Ishikawa (cell line): Measurements from ENCODE around the gene ABCA2.

Experiments used
- CEBPB ChIP-seq: IDR thresholded peaks from 2 replicates; pipeline ENCODE4 v1.6.1; 2012
- CREB1 ChIP-seq: IDR thresholded peaks from 2 replicates; pipeline ENCODE4 v1.6.1; 2012; ENCODE audit warnings: low read depth
- EGR1 ChIP-seq: IDR thresholded peaks from 2 replicates; pipeline ENCODE4 v1.6.1; 2012
- EP300 ChIP-seq: IDR thresholded peaks from 2 replicates; pipeline ENCODE4 v1.6.1; 2012; ENCODE audit warnings: borderline replicate concordance
- FOXM1 ChIP-seq: IDR thresholded peaks from 2 replicates; pipeline ENCODE4 v1.6.1; 2012; ENCODE audit warnings: low read depth, borderline replicate concordance
- NFIC ChIP-seq: IDR thresholded peaks from 2 replicates; pipeline ENCODE4 v1.6.1; 2012
- RAD21 ChIP-seq: IDR thresholded peaks from 2 replicates; pipeline ENCODE4 v1.6.1; 2012; ENCODE audit warnings: low read depth
- TAF1 ChIP-seq: IDR thresholded peaks from 2 replicates; pipeline ENCODE4 v1.6.1; 2012; ENCODE audit warnings: low read depth, mild to moderate bottlenecking
- TCF12 ChIP-seq: IDR thresholded peaks from 2 replicates; pipeline ENCODE4 v1.6.1; 2012; ENCODE audit warnings: low read depth
- TEAD4 ChIP-seq: IDR thresholded peaks from 2 replicates; pipeline ENCODE4 v1.6.1; 2012
- USF1 ChIP-seq: IDR thresholded peaks from 2 replicates; pipeline ENCODE4 v1.6.1; 2012
- YY1 ChIP-seq: IDR thresholded peaks from 2 replicates; pipeline ENCODE4 v1.6.1; 2012; ENCODE audit warnings: low read depth
- ZBTB7A ChIP-seq: IDR thresholded peaks from 2 replicates; pipeline ENCODE4 v1.6.1; 2012; ENCODE audit warnings: low read depth
- TF ChIP-seq, protein P1 (sequence below): IDR thresholded peaks from 2 replicates; pipeline ENCODE4 v1.6.1; 2012; ENCODE audit warnings: low read depth, mild to moderate bottlenecking
- TF ChIP-seq, protein P2 (sequence below): IDR thresholded peaks from 2 replicates; pipeline ENCODE4 v1.6.1; 2012

The ABCA2 gene

GRCh38 chr9:137068539-137069507, 40.8 kb upstream of the ABCA2 start:
- no peak for TF ChIP-seq EP300
- TF ChIP-seq CREB1 = no peak
- no peak for TF ChIP-seq NFIC

DNA sequence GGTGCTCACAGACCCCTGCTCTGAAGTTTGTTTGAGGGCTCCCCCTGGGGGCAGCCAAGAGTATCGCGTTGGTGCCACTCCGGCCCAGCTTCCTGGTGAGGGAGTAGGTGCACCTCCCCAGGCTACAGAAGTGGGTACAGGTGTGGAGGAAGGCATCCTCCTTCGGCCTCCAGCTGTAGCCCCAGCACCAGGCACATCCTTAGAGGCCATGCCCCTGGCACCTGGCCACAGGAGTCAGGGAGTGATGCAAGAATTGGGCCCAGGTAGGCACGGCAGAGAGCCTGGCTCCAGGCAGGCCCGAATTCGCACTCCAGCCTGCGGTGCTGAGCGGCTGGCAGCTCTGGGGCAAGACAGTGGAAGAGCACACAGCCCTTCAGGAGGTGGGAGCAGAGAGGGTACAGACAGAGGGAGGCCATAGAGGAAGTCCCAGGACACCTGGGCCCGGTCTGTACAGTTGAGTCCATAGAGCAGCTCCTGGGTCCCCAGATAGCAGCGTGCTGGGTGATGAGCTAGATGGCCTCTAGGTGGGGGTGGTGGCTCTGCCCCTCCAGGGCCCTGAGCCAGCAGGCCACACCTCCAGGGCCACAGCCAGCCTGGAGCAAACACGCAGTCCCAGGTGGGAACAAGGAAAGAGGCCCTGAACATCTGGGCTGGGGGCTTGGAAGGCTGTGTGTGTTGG, 40.0 kb upstream of the ABCA2 start:
- peak; percentile 72 for TF ChIP-seq RAD21
- no peak for TF ChIP-seq CEBPB

DNA sequence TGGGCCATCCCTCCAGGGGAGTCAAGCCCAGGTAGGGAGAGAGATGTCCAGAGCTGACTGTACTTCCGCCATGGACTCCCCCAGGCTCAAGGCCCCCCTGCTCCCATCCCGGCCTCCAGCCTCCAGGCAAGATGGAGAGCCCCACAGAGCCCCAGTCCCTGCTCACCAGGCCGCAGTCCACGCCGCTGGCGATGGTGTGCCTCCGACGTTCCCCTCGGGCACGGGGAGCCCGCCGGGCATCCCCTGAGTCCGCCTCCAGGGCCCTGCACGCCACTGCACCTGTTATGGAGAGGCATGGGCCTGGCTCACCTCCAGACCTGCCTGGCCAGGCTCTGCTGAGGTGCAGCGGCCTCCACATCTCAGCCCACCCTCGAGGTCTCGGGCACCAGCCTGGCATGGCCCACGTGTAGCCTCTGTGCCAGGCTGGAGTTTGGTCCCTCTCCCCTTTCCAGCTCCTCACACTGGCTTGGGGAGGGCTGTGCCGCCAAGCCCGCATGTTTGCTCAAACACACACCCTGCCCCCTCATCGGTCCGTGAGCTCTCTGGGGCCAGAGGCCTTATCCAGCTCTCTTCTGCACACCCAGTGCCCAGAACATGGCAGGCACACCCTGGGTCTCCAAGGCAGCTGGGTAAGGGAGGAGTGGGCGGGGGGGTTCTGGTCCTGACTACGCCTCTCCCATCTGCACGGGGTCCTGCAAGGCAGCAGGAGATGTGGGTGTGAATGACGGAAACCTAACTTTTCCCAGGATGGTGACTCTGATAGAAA, 38.2 kb upstream of the ABCA2 start:
- TF ChIP-seq EGR1 = no peak
- no peak for TF ChIP-seq TEAD4
- no peak for TF ChIP-seq EP300
- TF ChIP-seq, protein P1, sequence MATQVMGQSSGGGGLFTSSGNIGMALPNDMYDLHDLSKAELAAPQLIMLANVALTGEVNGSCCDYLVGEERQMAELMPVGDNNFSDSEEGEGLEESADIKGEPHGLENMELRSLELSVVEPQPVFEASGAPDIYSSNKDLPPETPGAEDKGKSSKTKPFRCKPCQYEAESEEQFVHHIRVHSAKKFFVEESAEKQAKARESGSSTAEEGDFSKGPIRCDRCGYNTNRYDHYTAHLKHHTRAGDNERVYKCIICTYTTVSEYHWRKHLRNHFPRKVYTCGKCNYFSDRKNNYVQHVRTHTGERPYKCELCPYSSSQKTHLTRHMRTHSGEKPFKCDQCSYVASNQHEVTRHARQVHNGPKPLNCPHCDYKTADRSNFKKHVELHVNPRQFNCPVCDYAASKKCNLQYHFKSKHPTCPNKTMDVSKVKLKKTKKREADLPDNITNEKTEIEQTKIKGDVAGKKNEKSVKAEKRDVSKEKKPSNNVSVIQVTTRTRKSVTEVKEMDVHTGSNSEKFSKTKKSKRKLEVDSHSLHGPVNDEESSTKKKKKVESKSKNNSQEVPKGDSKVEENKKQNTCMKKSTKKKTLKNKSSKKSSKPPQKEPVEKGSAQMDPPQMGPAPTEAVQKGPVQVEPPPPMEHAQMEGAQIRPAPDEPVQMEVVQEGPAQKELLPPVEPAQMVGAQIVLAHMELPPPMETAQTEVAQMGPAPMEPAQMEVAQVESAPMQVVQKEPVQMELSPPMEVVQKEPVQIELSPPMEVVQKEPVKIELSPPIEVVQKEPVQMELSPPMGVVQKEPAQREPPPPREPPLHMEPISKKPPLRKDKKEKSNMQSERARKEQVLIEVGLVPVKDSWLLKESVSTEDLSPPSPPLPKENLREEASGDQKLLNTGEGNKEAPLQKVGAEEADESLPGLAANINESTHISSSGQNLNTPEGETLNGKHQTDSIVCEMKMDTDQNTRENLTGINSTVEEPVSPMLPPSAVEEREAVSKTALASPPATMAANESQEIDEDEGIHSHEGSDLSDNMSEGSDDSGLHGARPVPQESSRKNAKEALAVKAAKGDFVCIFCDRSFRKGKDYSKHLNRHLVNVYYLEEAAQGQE = no peak
- TF ChIP-seq, protein P2, sequence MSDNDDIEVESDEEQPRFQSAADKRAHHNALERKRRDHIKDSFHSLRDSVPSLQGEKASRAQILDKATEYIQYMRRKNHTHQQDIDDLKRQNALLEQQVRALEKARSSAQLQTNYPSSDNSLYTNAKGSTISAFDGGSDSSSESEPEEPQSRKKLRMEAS = no peak
- no peak for TF ChIP-seq TAF1
- no peak for TF ChIP-seq RAD21
- no peak for TF ChIP-seq YY1
- TF ChIP-seq NFIC = no peak
- TF ChIP-seq USF1 = no peak
- no peak for TF ChIP-seq CREB1
- TF ChIP-seq CEBPB = no peak
- TF ChIP-seq TCF12 = no peak
- no peak for TF ChIP-seq ZBTB7A
- TF ChIP-seq FOXM1 = no peak

GRCh38 chr9:137065336-137065967, 37.4 kb upstream of the ABCA2 start:
- TF ChIP-seq CEBPB = no peak
- no peak for TF ChIP-seq TAF1
- no peak for TF ChIP-seq EP300
- TF ChIP-seq RAD21 = no peak
- TF ChIP-seq NFIC = no peak
- no peak for TF ChIP-seq ZBTB7A
- TF ChIP-seq TEAD4 = no peak
- TF ChIP-seq CREB1 = no peak
- TF ChIP-seq TCF12 = no peak
- TF ChIP-seq, protein P2 = no peak
- TF ChIP-seq YY1 = no peak
- TF ChIP-seq, protein P1 = no peak
- TF ChIP-seq EGR1 = no peak
- no peak for TF ChIP-seq USF1
- TF ChIP-seq FOXM1 = no peak

GRCh38 chr9:137064880-137065164, 36.8 kb upstream of the ABCA2 start:
- no peak for TF ChIP-seq ZBTB7A
- TF ChIP-seq, protein P2 = no peak
- TF ChIP-seq TAF1 = no peak
- TF ChIP-seq EGR1 = no peak
- TF ChIP-seq, protein P1 = no peak
